Immature natural killer cell (primary cell): ENCODE results near the gene ZNF850. TPM values are rescaled to one million over a fixed set of nuclear protein-coding genes. Genes with fewer than 3 reads are reported as not detected.

ENCODE experiments used
- DNase-seq, 3 donors: peaks; one replicate each; pipeline ENCODE4 v3.0.0; 2022; ENCODE audit warnings: mixed read lengths in 1 of 3
- H3K27ac Mint-ChIP-seq, 6 donors: one replicate each; pipeline ENCODE4 v1.8.0; 2020; ENCODE audit warnings: mixed read lengths in 6 of 6, mild to moderate bottlenecking in 5 of 6, inconsistent platforms in 4 of 6, moderate library complexity in 3 of 6
- H3K27me3 Mint-ChIP-seq, 3 donors: one replicate each; pipeline ENCODE4 v1.8.0; 2020 to 2021; ENCODE audit warnings: low read depth in 3 of 3, mild to moderate bottlenecking in 3 of 3, mixed read lengths in 3 of 3, moderate library complexity in 3 of 3, inconsistent platforms in 1 of 3
- H3K36me3 Mint-ChIP-seq, 3 donors: one replicate each; pipeline ENCODE4 v1.8.0; 2020; ENCODE audit warnings: mixed read lengths in 3 of 3, inconsistent platforms in 2 of 3, mild to moderate bottlenecking in 2 of 3
- H3K4me1 Mint-ChIP-seq, 2 donors: one replicate each; pipeline ENCODE4 v1.8.0; 2020; ENCODE audit warnings: inconsistent platforms in 2 of 2, mild to moderate bottlenecking in 2 of 2, mixed read lengths in 2 of 2, moderate library complexity in 1 of 2
- H3K4me3 Mint-ChIP-seq, 5 donors: one replicate each; pipeline ENCODE4 v1.8.0; 2020; ENCODE audit warnings: mild to moderate bottlenecking in 5 of 5, mixed read lengths in 5 of 5, inconsistent platforms in 3 of 5, moderate library complexity in 3 of 5
- H3K9me3 Mint-ChIP-seq, 6 donors: one replicate each; pipeline ENCODE4 v1.8.0; 2020; ENCODE audit warnings: mild to moderate bottlenecking in 6 of 6, mixed read lengths in 6 of 6, inconsistent platforms in 4 of 6, moderate library complexity in 3 of 6
- polyA plus RNA-seq, 3 donors: library from polyadenylated mRNA; unstranded; fragments of 300-500 nt; fragmentation: Illumina TruSeq; gene quantifications; one replicate each; pipeline ENCODE4 v1.2.3, GENCODE V29; 2021

The ZNF850 gene
- polyA plus RNA-seq, 3 donors from 2014 or later = 0.22 to 0.50 TPM; not detected in 1

DNA sequence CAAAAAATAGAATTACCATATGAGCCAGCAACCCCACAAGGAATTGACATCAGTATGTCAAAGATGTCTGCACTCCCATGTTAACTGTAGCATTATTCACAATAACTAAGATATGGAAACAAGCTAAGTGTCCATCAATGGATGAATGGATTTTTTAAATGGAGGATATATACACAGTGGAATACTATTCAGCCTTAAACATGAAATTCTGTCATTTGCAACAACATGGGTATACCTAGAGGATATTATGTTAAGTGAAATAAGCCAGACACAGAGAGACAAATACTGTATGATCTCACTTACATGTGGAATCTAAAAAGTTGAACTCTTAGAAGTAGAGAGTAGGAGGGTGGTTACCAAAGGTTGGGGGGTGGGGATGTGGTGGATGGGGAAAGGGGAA lies 93.2 kb downstream of the ZNF850 start:
- Mint-ChIP-seq H3K4me3 (no peak overlapping the region), H3K4me1 (peaks cover 2 to 5% of the 10 kb centered on the region in 2 donors), H3K27me3 (peaks cover 0 to 1% (median 0%) of the 10 kb centered on the region in 3 donors), H3K27ac (no peak overlapping the region), H3K9me3 (peaks cover 0 to 6% (median 2%) of the 10 kb centered on the region in 6 donors), H3K36me3 (peaks cover 18 to 41% (median 35%) of the 10 kb centered on the region in 3 donors)
- DNase-seq = no peak

DNA sequence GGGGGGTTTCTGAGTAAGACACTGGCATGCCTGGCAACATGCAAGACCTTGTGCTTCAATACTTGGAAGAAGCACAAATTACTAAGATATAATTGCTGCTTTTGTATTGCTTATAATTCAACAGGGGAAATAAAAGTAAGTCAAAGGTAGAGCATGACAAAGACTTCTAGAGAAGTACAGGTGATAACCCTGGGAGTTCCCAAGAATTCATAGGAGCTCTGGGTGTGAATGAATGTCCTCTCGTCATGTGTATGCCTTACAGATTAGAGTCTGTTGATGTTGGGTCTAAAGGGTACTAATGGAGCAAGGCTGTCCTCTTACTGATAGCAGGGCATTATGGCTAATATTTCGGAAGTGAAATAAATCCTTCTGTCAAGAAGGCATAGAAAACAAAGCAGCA lies 98.4 kb downstream of the ZNF850 start:
- H3K27me3 Mint-ChIP-seq = peaks cover 0 to 1% (median 0%) of the 10 kb centered on the region in 3 donors
- H3K9me3 Mint-ChIP-seq = peaks cover 0 to 6% (median under 1%) of the 10 kb centered on the region in 6 donors
- no peak for DNase-seq
- no peak overlapping the region for H3K4me3 Mint-ChIP-seq
- H3K27ac Mint-ChIP-seq = no peak overlapping the region
- H3K4me1 Mint-ChIP-seq = peaks cover 4 to 6% of the 10 kb centered on the region in 2 donors
- H3K36me3 Mint-ChIP-seq = peaks cover 13 to 24% (median 19%) of the 10 kb centered on the region in 3 donors

GRCh38 chr19:36672368-36672767 lies 100.2 kb downstream of the ZNF850 start:
- peaks cover 0 to under 1% (median 0%) of the 10 kb centered on the region in 3 donors for H3K27me3 Mint-ChIP-seq
- no peak overlapping the region for H3K4me3 Mint-ChIP-seq
- peaks cover 3 to 12% (median 4%) of the 10 kb centered on the region in 3 donors for H3K36me3 Mint-ChIP-seq
- no peak for DNase-seq
- H3K4me1 Mint-ChIP-seq = peaks cover 15 to 18% of the 10 kb centered on the region in 2 donors
- H3K9me3 Mint-ChIP-seq = peaks cover 0 to 4% (median 0%) of the 10 kb centered on the region in 6 donors
- H3K27ac Mint-ChIP-seq = no peak overlapping the region

DNA sequence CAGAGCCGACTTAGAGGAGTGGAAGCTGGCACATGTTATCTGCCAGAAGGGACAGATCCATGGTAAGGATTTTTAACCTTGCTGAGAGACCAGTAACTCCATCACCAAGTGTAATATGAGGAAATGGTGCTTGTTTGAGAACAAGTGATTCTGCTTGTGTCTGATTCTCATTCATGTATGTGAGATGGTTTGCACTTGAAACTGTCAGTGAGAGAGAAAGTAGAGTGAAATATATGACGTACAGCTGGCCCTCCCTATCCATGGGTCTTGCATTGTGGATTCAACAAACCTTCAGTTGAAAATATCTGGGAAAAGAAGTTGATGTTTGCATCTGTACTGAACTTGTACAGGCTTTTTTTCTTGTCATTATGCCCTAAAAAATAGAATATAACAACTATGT lies 104.0 kb downstream of the ZNF850 start:
- peaks cover 0 to 7% (median 0%) of the 10 kb centered on the region in 6 donors for H3K9me3 Mint-ChIP-seq
- peak overlapping the region in 3 of 6 donors; percentile 7 to 68 (median 8) for H3K27ac Mint-ChIP-seq
- H3K4me1 Mint-ChIP-seq = peaks cover 34 to 51% of the 10 kb centered on the region in 2 donors
- peaks cover 15 to 29% (median 22%) of the 10 kb centered on the region in 3 donors for H3K36me3 Mint-ChIP-seq
- no peak for DNase-seq
- H3K4me3 Mint-ChIP-seq = peak overlapping the region; percentile 38 to 98 (median 74)
- H3K27me3 Mint-ChIP-seq = peaks cover 5 to 13% (median 7%) of the 10 kb centered on the region in 3 donors

DNA sequence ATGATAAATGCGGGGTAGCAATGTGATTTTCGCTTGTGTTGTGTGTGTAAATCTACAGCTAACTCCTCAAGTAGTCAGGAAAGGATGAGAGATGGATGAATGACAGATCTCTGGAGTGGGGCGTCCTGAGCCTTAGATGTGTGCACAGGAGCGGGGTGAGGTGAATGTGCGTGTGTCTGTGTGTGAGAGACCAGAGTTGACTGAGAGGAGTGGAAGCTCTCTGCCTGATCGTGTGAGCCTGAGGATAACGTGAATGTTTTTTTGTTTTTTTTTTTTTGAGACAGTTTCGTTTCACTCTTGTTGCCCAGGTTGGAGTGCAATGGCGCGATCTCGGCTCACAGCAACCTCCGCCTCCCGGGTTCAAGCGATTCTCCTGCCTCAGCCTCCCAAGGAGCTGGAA lies 106.8 kb downstream of the ZNF850 start:
- DNase-seq = no peak
- Mint-ChIP-seq H3K9me3 (peaks cover 0 to 2% (median 0%) of the 10 kb centered on the region in 6 donors), H3K4me3 (peak overlapping the region; percentile 98 to 100 (median 100)), H3K4me1 (peaks cover 34 to 51% of the 10 kb centered on the region in 2 donors), H3K27ac (peak overlapping the region; percentile 36 to 98 (median 89)), H3K27me3 (peaks cover 5 to 13% (median 7%) of the 10 kb centered on the region in 3 donors), H3K36me3 (peaks cover 21 to 41% (median 34%) of the 10 kb centered on the region in 3 donors)

Other genes starting within 250 kb of the ZNF850 start
- gene ZNF260, start 244.5 kb downstream of the ZNF850 start, polyA plus RNA-seq = 10 to 100 TPM in 1 of 3 donors, 1 to 10 TPM in 2; 2.9 to 17.3 (median 6.4) TPM
- gene ZNF529, start 199.5 kb downstream of the ZNF850 start, polyA plus RNA-seq = 1 to 10 TPM; 3.3 to 5.3 (median 4.1) TPM
- gene ZNF382, start 167.5 kb downstream of the ZNF850 start, polyA plus RNA-seq = 1 to 10 TPM; 1.3 to 4.6 (median 1.8) TPM
- 1 to 10 TPM; 2.6 to 7.8 (median 4.0) TPM for gene ZNF461, start 106.0 kb downstream of the ZNF850 start, polyA plus RNA-seq
- gene ZNF567, start 85.2 kb downstream of the ZNF850 start, polyA plus RNA-seq = 1 to 10 TPM; 4.6 to 7.9 (median 4.8) TPM
- gene ZNF790, start 65.6 kb upstream of the ZNF850 start, polyA plus RNA-seq = 1 to 10 TPM; 6.2 to 8.8 (median 8.5) TPM
- gene ZNF345, start 78.1 kb upstream of the ZNF850 start, polyA plus RNA-seq = 1 to 10 TPM; 3.2 to 5.4 (median 3.6) TPM
- gene ZNF829, start 143.5 kb upstream of the ZNF850 start, polyA plus RNA-seq = 1 to 10 TPM in 2 of 3 donors, under 1 TPM in 1; 0.13 to 3.9 (median 1.6) TPM
- 10 to 100 TPM in 2 of 3 donors, 1 to 10 TPM in 1; 8.6 to 15.4 (median 10.1) TPM for gene ZNF568, start 143.5 kb upstream of the ZNF850 start, polyA plus RNA-seq